ENCODE data around the gene KAZN.
"Not testable (repeated sequence)": the region's sequence is repeated elsewhere in the genome, so short reads cannot be mapped to it uniquely, and the experiment has no call there.

KAZN gene

GRCh38 chr1:15132965-15133364 is 534.5 kb downstream of the KAZN start:
- DNase-seq (ENCODE audit: low read depth) = no peak
- no peak overlapping the region for H3K4me3 ChIP-seq (ENCODE audit: low read depth, low read length)

DNA sequence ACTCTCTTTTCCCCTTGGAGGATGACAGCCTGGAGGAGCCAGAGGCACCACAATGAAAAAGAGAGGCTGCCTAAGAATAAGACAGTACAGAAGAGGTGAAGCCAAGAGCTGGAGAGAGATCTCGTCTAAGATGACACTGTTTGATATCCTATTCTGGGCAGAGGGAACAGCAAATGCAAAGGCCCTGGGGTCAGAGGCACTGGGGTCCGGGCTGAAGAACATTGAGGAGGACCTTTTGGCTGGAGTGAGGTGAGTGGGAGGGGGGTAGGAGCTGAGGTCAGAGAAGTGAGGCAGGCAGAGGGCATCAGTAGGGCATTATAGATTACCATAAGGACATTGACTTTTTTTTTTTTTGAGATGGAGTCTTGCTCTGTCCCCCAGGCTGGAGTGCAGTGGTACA is 535.8 kb downstream of the KAZN start:
- H3K4me3 ChIP-seq (ENCODE audit: low read depth, low read length) = no peak overlapping the region
- no peak for DNase-seq (ENCODE audit: low read depth)

- not testable (repeated sequence) for H3K4me3 ChIP-seq (ENCODE audit: low read depth, low read length); DNase-seq (ENCODE audit: low read depth)
Observed at GRCh38 chr1:15135604-15136003, 537.1 kb downstream of the KAZN start.

- no peak overlapping the region for H3K4me3 ChIP-seq (ENCODE audit: low read depth, low read length)
- no peak for DNase-seq (ENCODE audit: low read depth)
Observed at GRCh38 chr1:15137809-15138208, 539.3 kb downstream of the KAZN start.

DNA sequence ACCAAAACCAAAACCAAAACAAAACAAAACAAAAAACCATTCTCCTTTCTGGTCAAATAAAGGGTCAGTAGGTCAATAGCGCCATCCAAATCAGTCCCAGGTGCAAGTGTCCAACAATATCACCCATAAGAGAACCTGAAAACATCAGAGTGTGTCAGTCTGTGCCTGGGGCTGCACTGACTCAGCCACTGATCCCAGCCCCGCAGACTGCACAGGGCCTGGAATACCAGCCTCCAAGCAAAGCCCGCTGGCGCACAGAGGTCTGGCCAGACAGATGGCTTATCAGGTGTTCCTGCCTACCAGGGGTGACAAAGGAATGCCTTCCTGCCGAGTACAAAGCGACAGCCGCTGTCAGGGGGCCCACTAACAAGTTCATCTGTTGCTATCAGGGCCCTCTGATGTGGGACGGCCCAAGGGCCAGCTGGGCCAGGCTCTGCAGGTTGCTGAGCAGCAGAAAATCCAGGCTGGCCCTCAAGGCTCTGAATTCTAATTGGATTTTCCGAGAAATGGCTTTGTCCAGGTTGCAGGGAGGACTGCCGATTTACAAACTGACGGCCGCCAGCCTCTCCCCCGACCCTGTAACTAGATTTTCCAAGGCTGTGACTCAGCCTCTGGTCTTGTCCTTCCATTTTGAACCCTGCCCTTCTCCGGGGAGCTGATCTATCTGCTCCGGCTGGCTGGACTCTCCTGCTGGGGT is 541.3 kb downstream of the KAZN start:
- H3K4me3 ChIP-seq (ENCODE audit: low read depth, low read length) = no peak overlapping the region
- DNase-seq (ENCODE audit: low read depth) = no peak

DNA sequence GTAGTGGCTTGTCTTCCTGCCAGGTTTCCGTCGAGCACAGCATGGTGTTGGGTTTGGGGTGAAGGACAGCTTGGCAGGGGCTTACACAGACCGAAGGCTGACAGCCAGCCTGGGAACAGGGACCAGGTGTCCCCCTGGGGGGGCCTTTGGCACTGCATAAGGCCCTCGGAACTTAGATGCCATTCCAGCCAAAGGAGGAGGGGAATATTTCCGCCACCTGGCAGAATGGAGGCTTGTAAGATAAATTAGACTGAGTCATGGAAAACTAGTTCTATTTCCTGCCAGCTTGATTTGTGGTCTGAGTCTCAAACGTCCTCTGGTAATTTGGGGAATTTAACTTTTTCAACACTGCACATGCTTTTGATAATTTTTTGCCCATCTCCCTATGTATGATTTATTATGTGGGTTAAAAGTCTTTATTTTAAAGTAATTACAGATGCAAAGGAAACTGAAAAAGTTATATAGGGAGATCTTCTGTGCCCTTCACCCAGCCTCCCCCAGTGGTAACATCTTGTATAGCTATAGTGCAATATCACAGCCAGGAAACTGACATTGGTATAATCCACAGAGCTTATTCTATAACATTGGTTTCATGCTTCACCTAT is 543.6 kb downstream of the KAZN start:
- DNase-seq (ENCODE audit: low read depth) = no peak
- no peak overlapping the region for H3K4me3 ChIP-seq (ENCODE audit: low read depth, low read length)

DNA sequence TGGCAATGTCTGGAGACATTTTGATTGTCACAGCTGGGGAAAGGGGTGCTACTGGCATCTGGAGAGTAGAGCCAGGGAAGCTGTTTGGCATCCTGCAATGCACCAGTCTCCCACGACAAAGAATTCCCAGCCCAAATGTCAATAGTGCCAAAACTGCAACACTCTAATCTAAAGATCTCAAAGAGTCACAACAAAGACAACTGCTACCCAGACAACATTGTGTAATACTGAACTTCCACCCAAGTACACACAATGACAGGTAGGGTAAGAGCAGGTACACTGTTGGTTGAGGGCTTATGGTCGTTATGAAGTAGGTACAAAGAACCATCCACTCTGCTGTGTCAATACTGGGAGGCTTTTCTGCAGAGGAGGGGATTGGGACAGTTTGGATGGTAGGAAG is 546.8 kb downstream of the KAZN start:
- no peak for DNase-seq (ENCODE audit: low read depth)
- H3K4me3 ChIP-seq (ENCODE audit: low read depth, low read length) = no peak overlapping the region

DNA sequence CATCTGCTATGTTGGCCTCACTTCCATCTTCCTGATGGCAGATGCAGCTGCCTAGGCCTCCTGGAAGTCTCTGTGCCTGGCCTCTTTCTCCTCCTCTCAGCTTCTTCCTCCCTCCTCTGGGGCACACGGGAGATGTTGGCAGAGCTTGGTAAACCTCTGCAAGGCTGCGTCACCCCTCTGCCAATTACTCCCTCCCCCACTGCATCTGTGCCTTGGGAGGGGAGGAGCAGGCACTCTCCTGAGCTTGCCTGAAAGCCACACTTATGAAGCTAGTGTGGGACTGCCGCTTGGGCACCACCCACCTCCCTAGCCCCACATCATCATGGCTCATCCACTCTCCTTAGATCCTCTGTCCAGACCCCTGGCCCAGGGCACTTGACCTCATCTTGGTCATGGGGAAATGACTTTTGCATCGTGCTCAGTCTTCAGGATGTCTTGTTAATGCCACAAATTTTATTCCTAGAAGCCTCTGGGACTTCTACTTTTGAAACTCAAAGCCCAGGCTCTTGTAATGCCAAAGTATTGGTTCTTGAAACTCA is 547.7 kb downstream of the KAZN start:
- H3K4me3 ChIP-seq (ENCODE audit: low read depth, low read length) = no peak overlapping the region
- DNase-seq (ENCODE audit: low read depth) = no peak

DNA sequence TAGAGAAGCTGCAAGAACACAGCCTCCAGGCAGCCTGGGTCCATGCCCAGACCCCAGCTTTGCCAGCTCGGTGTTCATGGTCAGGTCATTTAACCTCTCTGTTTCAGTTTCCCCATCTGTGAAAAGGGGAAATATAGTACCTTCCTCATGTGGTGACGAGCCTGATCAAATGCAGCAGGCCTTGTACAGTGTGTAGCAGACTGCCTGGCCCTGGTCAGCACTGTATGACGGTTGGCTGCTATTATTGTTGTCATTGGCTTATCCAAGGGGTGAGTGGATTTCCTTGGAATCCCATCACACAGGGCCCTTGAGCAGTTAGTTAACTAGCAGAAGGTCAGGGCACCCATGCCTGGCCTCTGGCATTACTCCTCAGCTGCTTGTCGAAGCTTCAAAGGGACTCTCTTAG is 548.5 kb downstream of the KAZN start:
- DNase-seq (ENCODE audit: low read depth) = no peak
- H3K4me3 ChIP-seq (ENCODE audit: low read depth, low read length) = no peak overlapping the region

- no peak for DNase-seq (ENCODE audit: low read depth)
Observed at GRCh38 chr1:15148004-15148403, 549.5 kb downstream of the KAZN start.

DNA sequence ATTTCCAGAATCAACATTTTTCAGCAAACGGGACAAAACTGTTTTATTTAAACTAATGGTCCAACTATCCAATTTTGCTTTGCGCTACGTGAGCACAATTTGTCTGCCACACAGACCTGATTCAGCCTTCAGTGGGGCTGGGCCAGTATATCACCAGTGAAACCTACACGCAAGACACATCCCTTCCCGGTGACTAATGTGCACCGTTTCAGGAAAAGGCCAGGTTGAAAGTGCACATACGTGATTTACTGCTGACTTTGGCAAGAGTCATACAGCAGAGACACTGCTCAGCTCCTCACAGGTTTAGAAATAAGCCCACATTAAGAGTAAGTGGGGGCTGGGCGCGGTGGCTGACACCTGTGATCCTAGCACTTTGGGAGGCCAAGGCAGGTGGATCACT is 550.0 kb downstream of the KAZN start:
- no peak overlapping the region for H3K4me3 ChIP-seq (ENCODE audit: low read depth, low read length)
- DNase-seq (ENCODE audit: low read depth) = no peak

More at GRCh38 chr1:15148004-15148403, 549.5 kb downstream of the KAZN start:
- H3K4me3 ChIP-seq (ENCODE audit: low read depth, low read length) = no peak overlapping the region

DNA sequence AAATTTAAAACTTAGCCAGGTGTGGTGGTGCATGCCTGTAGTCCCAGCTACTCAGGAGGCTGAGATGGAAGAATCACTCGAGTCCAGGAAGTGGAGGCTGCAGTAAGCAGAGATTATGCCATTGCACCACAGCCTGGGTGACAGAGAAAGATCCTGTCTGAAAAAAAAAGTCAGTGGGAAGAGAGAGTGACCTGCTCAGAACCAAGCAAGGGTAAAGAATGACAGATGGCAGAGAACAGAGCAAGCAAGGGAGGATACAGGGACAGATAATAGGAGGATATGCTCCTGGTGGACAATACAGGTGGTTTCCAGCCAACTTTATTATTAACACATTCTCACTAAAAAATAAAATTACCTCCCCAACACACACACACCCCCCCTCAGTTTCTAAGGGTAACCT is 550.5 kb downstream of the KAZN start:
- no peak for DNase-seq (ENCODE audit: low read depth)
- no peak overlapping the region for H3K4me3 ChIP-seq (ENCODE audit: low read depth, low read length)

- no peak for DNase-seq (ENCODE audit: low read depth)
- no peak overlapping the region for H3K4me3 ChIP-seq (ENCODE audit: low read depth, low read length)
Observed at GRCh38 chr1:15150376-15150775, 551.9 kb downstream of the KAZN start.

GRCh38 chr1:15151377-15151806 is 552.9 kb downstream of the KAZN start:
- no peak overlapping the region for H3K4me3 ChIP-seq (ENCODE audit: low read depth, low read length)
- no peak for DNase-seq (ENCODE audit: low read depth)

GRCh38 chr1:15151871-15152270 is 553.4 kb downstream of the KAZN start:
- no peak overlapping the region for H3K4me3 ChIP-seq (ENCODE audit: low read depth, low read length)
- no peak for DNase-seq (ENCODE audit: low read depth)

DNA sequence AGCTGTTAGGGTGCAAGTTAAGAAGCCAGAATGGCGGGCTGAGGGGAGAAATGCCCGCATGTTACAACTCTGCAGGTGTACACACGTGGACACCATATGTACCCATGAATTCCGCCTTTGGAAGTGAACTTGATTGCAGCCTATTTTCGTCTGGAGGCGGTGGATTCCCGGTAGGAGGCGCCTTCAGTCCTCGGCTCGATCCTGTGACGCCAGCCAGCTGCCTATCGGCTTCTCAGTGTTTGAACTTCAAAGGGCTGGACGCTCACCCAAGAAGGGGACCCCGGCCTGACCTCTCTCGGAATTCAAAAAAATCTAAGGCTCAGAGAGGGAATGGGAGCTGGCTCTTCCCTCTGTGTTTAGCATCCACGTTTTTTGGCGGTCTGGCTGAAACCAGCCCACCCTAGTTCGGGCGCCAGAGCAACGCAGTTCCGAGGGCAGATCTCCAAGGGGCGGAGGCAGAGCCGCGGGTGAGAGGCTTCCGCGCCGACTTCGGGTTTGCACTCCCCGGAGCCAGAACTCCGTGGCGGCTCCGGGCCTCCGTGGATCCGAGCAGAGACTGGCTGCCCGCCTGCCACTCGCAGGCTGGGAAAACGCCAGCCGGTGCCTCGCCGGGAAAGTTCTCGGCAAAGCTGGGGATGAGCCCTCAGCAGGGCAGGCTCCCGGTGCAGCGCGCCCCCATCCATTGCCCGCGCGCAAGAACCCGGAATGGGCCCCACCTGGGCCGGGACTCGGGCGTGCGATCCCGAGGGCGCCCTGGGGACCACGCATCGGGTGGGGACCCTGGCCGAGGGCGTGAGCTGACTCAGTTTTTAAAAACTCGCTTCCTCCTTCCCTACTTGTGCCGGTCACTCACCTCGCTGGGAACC is 554.1 kb downstream of the KAZN start:
- peak overlapping the region; percentile 51 for H3K4me3 ChIP-seq (ENCODE audit: low read depth, low read length)
- DNase-seq (ENCODE audit: low read depth) = no peak

DNA sequence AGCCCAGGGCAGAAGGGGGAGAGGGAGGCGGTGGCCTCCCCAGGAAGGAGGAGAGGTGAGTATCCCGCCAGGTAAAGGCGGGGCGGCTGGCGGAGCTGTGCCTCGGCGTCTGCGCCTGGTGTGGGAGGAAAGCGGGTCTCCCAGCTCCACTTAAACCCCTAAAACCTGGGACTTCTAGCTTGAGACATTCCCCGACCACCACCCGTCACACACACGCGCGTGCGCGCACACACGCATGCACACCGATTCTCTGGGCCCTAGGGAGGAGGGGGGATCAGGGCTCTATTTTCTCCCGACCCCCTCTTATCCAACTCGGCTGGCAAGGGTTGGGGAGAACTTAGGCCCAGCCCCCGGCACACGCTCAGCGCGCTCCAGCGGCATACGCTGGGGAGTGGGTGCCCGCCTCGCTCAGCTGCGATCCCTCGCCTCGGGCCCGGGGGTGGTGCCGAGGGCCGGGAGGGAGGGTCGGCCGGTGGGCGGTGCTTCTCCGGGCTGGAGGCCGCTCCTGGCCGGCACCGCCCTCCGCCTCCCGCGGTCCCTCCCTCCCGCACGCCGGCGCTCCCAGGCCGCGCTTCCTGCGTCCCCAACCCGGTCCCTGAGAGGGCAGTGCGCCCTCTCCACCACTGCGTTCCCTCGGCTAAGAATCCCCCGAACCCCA is 554.8 kb downstream of the KAZN start, which contains the start of gene TMEM51:
TSS of gene TMEM51 (plus strand) at position 564 of the 658 bp plus-strand sequence. CDS start 61,341 bp downstream, outside the sequence.
- H3K4me3 ChIP-seq (ENCODE audit: low read depth, low read length) = peak within 1 kb of the TSS; percentile 51
- DNase-seq (ENCODE audit: low read depth) = no peak

- no peak for DNase-seq (ENCODE audit: low read depth)
- H3K4me3 ChIP-seq (ENCODE audit: low read depth, low read length) = peak overlapping the region; percentile 51
Observed at GRCh38 chr1:15153842-15154479, 555.5 kb downstream of the KAZN start.

- peak overlapping the region; percentile 51 for H3K4me3 ChIP-seq (ENCODE audit: low read depth, low read length)
- no peak for DNase-seq (ENCODE audit: low read depth)
Observed at GRCh38 chr1:15154480-15155036, 556.1 kb downstream of the KAZN start.
